NK-92 (cell line): ENCODE measurements around the gene TMEM178B.
"Not testable (repeated sequence)": the region's sequence is repeated elsewhere in the genome, so short reads cannot be mapped to it uniquely, and the experiment has no call there.

Experiments used
- DNase-seq: peaks from one replicate; lab custom pipeline; 2025; ENCODE audit not compliant: unreplicated experiment; lab: John Stamatoyannopoulos, UW

TMEM178B gene

GRCh38 chr7:141142058-141142457 is 68.2 kb downstream of the TMEM178B start:
- DNase-seq = no peak

DNA sequence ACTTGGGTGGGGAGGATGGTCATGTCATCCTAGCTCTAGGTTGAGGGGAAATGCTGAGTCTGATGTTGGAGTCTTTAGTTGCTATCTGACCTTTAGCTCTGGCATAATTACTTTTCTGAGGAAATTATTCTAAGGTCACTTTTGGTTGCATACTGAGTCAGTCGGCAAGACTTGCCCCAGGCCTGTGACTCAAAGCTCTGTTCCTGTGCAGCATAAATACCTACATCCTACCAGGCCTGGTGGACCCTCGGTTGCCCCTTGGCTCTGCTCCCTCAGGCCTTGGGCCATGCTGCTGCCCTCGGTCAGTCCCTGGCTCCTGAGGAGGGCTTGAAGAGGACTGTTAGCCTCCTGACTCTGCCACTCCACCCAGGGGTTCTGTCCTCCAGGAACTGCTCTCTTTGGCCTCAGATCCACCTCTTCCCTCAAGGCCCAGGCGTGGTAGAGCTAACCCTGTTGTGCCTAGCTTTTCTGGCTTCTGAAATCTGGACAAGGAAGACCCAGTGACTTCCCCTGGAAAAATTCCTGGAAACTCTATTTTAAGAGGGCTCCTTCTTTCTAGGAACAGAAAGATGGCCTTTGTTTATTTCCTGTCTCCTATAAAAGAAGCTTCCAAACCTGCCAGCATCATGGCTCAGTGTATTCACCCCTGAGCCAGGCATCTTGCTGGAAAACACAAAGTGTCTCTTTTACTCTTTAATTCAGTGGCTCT is 71.2 kb downstream of the TMEM178B start:
- no peak for DNase-seq

DNA sequence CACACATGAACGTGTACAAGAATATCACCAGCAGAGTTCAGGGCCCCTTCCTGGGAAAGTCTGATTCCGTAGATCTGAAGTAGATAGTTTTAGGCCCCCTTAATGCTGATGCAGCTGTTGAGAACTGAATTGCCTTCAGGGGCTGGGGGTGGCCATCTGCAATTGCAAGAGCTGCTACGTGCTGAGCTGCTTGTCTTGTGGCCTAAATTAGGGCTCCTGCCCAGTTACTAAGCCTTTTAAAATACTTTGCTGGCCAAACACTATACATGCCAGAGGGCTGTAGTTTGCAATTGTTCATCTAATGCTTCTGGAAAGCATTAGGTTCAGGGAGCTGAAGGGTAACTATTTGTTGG is 71.7 kb downstream of the TMEM178B start:
- DNase-seq = no peak

- DNase-seq = no peak
Measured at GRCh38 chr7:141147482-141147881, 73.6 kb downstream of the TMEM178B start.

DNA sequence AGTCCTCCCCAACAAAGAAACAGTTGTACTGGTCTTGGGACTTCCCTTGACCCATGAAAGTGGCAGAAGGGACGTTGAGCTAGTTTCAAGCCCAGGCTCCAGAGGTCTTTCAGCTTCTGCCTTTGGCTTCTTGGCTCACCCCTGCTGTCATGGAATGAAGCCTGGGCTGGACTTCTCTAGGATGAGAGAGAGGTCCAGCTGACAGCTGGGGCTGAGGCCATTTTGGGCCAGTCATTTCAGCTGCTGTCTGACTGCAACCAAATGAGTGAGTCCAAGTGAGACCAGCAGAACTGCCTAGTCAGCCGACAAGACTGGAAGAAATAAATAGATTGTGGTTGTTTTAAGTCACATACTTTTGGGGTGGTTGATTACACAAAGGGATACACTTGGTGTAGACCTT is 76.6 kb downstream of the TMEM178B start:
- DNase-seq = no peak

GRCh38 chr7:141151746-141152145 is 77.9 kb downstream of the TMEM178B start:
- DNase-seq = no peak

GRCh38 chr7:141153231-141153630 is 79.4 kb downstream of the TMEM178B start:
- no peak for DNase-seq

DNA sequence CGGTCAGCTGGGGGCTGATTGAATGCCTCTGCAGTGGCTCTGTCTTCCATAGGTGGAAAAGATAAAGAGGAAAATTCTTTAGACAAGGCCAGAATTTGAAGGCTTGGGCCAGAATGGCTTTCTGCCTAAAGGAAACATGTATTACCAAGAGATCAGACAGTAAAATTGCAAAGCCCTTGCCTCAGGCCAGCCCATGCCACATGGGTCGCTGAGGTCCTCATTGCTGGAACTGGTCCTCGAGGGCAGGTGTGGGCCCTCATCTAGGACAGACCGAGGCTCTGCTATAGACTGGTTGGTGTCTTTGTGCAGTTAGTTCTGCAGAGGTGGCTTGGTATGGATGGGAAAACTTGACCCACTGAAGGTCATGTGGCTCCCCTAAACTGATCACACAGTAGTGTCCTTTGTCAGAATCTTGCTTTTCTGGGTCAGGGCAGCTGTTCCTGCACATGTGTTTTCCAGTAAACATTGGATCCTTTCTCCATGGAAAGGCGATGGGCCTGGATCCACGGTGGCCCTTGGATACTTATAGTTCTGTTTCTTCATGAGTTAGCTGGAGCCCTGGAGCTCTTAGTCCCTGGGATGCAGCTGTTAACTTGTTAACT is 80.4 kb downstream of the TMEM178B start:
- DNase-seq = no peak

DNA sequence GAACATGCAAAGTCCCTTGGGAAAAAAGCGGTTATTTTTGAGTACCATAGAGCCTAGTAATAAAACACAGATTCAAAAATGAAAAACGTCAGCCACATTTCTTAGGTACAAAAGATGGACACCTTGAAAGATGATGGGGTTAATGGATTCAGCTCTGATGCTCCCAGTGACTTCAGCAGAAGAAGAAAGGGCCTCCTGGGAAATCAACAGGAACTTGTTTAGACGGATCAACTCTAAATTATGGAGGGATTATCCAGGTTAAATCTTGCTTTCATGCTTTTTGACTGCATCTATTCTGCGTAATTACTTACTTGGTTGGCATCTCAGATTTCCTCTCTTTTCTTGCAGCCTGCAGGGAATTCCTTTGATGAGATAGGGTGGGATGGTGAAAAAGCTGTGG is 82.5 kb downstream of the TMEM178B start:
- DNase-seq = no peak

DNA sequence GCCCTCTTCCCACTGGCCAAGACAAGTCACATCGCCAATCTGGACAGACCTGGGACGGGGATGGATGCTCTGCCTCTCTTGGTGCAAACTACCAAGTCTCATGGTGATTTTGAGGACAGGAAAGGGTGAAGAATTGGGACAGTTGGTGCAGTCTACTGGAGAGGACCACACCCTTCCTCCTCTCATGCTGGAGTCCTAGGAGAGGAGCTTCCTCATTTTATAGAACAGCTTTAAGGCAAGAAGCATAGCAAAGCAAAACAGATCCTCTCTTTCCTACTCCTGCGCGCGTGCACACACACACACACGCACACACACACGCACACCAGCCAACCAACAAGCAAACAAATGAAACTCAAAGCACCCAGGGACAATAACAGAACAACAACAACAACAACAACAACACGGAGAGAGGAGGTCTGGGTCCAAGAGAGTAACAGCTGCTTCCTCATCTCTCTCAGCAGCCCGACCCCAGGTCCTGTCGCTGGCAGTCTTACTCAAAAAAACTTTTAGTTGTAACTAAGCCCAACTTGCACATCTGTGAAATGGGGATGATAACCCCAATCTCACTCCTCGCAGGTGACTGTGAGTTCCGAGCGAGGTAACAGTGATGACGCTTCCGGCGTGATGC is 83.4 kb downstream of the TMEM178B start:
- DNase-seq = no peak

DNA sequence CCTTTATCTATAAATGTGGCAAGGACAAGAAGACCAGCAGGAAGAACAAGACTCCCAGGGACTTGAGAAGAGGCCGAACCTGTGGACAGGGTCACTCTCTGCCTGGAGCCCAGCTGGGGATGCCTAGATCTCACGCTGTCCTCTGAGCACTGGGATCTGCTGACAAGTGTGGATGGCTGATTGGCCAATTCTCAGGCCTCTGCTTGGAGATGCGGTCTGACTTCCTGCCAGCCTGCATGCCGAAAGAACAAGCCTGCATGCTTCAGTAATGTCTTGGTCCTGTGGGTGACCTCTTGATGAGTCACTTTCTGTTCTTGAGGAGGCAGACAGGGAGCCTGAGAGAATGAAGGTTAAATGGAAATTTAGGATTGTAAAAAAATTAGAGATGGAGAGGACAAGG is 84.7 kb downstream of the TMEM178B start:
- no peak for DNase-seq

- DNase-seq = no peak
Measured at GRCh38 chr7:141160246-141160860, 86.5 kb downstream of the TMEM178B start.

- DNase-seq = no peak
Measured at GRCh38 chr7:141161550-141162535, 88.0 kb downstream of the TMEM178B start.

DNA sequence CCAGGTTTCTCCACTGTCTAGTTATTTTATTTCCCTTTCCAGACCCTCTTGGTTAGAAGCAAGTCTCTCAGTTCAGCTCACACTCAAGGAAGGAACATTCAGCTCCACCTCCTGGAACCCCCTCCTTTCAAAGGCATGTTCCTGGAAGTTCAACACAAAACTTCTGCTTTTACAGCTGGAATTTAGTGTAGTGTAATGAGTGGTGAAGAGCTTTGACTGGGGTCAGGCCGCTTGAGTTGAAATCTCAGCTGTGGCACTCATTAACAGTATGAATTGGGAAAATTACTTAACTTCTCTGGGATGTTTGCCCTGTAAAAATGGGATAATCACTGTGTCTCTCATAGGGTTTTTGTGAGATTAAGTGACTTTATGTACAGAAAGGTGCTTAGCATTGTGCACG is 91.7 kb downstream of the TMEM178B start:
- no peak for DNase-seq

GRCh38 chr7:141166926-141167325 is 93.1 kb downstream of the TMEM178B start:
- DNase-seq = no peak

GRCh38 chr7:141167381-141167964 is 93.6 kb downstream of the TMEM178B start:
- no peak for DNase-seq

- not testable (repeated sequence) for DNase-seq
Measured at GRCh38 chr7:141169157-141169556, 95.3 kb downstream of the TMEM178B start.

DNA sequence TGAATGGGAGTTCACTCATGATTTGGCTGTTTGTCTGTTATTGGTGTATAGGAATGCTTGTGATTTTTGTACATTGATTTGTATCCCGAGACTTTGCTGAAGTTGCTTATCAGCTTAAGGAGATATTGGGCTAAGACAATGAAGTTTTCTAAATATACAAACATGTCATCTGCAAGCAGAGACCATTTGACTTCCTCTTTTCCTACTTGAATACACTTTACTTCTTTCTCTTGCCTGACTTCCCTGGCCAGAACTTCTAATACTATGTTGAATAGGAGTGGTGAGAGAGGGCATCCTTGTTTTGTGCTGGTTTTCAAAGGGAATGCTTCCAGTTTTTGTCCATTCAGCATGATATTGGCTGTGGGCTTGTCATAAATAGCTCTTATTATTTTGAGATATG is 101.9 kb downstream of the TMEM178B start:
- DNase-seq = not testable (repeated sequence)

GRCh38 chr7:141177120-141177519 is 103.3 kb downstream of the TMEM178B start:
- DNase-seq = not testable (repeated sequence)

GRCh38 chr7:141178486-141179135 is 104.7 kb downstream of the TMEM178B start:
- no peak for DNase-seq
